Colonic mucosa (tissue), 4 donors: Measurements from ENCODE around the gene SH2D5. TPM values are rescaled to one million over a fixed set of nuclear protein-coding genes. Genes with fewer than 3 reads are reported as not detected.
"Not testable (repeated sequence)": the region's sequence is repeated elsewhere in the genome, so short reads cannot be mapped to it uniquely, and the experiment has no call there.

Experiments
- DNase-seq: peaks from one replicate; pipeline ENCODE4 v3.0.0-alpha.2; 2020
- H3K27ac ChIP-seq: fragments of 200-600 bp; one replicate; pipeline ENCODE4 v1.8.0; 2021
- H3K27me3 ChIP-seq: fragments of 200-600 bp; one replicate; pipeline ENCODE4 v1.8.0; 2021
- H3K36me3 ChIP-seq: fragments of 200-600 bp; one replicate; pipeline ENCODE4 v1.8.0; 2021
- H3K4me1 ChIP-seq: fragments of 200-600 bp; one replicate; pipeline ENCODE4 v1.8.0; 2021; ENCODE audit warnings: mild to moderate bottlenecking
- H3K4me3 ChIP-seq: fragments of 200-600 bp; one replicate; pipeline ENCODE4 v1.8.0; 2021
- H3K9ac ChIP-seq, 2 donors: one replicate each; pipeline ENCODE4 v1.7.0; 2013; ENCODE audit warnings: control low read depth in 2 of 2, low read depth in 2 of 2, low read length in 2 of 2
- H3K9me3 ChIP-seq: fragments of 200-600 bp; one replicate; pipeline ENCODE4 v1.8.0; 2021
- intact Hi-C: fragments of 100-400 bp; cut with DNase I; formaldehyde crosslinking; loops from one replicate; pipeline ENCODE4 v1.14.1; 2022
- total RNA-seq, 2 donors: library from RNA; stranded (reverse); fragmentation: NEBNext Ultra II Directional in 1 of 2; extraction: Animal tissue kit (Norgen Biotek cat#: 25700) in 1 of 2; gene quantifications; one replicate each; pipeline ENCODE4 v1.2.1, GENCODE V29; 2021
- TF ChIP-seq, protein P1 (sequence below): fragments of 200-600 bp; IDR thresholded peaks from one replicate; pipeline ENCODE4 v1.8.0; 2022; ENCODE audit warnings: antibody characterized with exemption, mild to moderate bottlenecking
- donor health status: healthy.
- donor health status: DM: no; HTN: no; CAD: no.
- donor health status: DM: no; HTN: no; CAD: no.

The SH2D5 gene
- total RNA-seq, 2 donors from 2014 or later, result 0.12 TPM; not detected in 1

DNA sequence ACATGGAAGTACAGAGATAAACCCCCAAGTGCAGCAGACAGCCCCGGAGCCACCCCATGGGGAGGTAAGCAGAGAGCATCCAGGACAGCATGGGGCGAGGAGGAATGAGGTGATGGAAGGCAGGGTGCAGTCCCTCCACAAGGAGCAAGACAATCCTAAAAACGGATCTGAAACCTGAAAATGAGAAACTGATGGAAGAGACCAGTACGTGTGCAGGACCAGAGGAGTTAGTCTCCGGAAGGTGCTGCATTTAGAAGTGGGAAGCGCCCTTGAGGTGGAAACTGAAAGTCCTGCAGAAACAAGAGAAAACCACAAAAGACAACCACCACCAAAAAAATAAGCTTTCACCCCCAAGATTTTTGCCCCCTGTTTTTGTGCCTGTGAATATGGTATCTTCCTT is 53.9 kb downstream of the SH2D5 start:
- intact Hi-C loops, result no loop called here
- Histone ChIP-seq H3K9me3 (no peaks in the 10 kb centered on the region), H3K36me3 (no peaks in the 10 kb centered on the region)

DNA sequence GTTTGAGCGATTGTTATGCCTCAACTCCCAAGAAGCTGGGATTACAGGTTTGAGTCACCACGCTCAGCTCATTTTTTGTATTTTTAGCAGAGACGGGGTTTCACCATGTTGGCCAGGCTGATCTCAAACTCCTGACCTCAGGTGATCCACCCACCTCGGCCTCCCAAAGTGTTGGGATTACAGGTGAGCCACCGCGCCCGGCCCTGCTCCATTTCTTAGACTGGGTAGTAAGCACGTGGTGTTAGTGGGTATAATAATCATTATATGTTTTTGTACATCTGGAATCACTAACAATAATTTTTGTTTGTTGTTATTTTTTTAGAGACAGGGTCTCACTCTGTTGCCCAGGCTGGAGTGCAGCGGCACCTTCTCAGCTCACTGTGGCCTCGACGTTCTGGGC is 58.9 kb downstream of the SH2D5 start:
- H3K9ac ChIP-seq, H3K36me3 ChIP-seq, H3K27me3 ChIP-seq, H3K9me3 ChIP-seq, H3K4me1 ChIP-seq, intact Hi-C loops, H3K4me3 ChIP-seq, DNase-seq, H3K27ac ChIP-seq: not testable (repeated sequence)

More for the DNA sequence above, 53.9 kb downstream of the SH2D5 start:
- Histone ChIP-seq H3K9ac (no peak overlapping the region), H3K27me3 (no peaks in the 10 kb centered on the region), H3K4me3 (no peak overlapping the region), H3K4me1 (no peaks in the 10 kb centered on the region), H3K27ac (no peak overlapping the region)
- TF ChIP-seq, protein P1, sequence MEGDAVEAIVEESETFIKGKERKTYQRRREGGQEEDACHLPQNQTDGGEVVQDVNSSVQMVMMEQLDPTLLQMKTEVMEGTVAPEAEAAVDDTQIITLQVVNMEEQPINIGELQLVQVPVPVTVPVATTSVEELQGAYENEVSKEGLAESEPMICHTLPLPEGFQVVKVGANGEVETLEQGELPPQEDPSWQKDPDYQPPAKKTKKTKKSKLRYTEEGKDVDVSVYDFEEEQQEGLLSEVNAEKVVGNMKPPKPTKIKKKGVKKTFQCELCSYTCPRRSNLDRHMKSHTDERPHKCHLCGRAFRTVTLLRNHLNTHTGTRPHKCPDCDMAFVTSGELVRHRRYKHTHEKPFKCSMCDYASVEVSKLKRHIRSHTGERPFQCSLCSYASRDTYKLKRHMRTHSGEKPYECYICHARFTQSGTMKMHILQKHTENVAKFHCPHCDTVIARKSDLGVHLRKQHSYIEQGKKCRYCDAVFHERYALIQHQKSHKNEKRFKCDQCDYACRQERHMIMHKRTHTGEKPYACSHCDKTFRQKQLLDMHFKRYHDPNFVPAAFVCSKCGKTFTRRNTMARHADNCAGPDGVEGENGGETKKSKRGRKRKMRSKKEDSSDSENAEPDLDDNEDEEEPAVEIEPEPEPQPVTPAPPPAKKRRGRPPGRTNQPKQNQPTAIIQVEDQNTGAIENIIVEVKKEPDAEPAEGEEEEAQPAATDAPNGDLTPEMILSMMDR, result no peak
- DNase-seq, result no peak

DNA sequence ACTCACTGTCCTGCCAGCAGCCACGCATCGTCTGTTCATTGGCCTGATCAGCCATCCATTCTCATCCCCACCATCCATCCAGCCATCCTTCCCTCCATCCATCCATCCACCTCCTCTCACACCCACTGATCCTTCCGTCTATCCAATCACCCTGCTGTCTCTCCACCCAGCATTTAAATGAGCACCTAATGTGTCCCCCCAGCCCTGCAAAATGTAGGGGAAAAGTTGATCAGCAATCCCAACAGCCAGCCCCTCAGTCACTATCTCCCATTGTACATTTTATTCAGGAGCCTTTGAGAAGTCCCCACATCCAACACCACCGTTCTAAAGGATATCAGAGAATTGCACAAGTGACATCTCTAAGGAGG is 60.3 kb downstream of the SH2D5 start:
- TF ChIP-seq, protein P1, result no peak
- Histone ChIP-seq H3K9ac (no peak overlapping the region), H3K27me3 (no peaks in the 10 kb centered on the region), H3K4me1 (no peaks in the 10 kb centered on the region), H3K36me3 (no peaks in the 10 kb centered on the region), H3K4me3 (no peak overlapping the region), H3K9me3 (no peaks in the 10 kb centered on the region), H3K27ac (no peak overlapping the region)
- intact Hi-C loops, result no loop called here
- no peak for DNase-seq

DNA sequence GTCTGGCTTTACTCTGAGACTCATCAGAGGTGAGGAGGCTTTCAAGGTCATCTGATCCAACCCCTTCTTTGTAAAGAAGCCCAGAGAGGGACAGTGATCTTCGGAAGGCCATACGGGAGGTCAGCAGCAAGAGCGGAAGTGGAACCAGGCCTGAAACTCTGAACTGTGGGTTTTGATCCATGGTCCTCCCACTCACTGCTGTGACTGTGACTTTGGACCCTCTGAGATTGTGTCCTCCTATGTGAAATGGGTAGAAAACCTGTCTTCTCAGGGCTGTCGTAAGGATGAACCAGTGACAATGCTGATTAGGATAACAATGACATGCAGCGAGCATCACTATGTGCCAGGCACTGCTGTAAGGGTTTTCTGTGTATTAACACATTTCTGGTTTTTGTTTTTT is 61.6 kb downstream of the SH2D5 start:
- intact Hi-C loops, result no loop called here
- H3K4me3 ChIP-seq, result no peak overlapping the region

More for the DNA sequence above, 61.6 kb downstream of the SH2D5 start:
- H3K27ac ChIP-seq, result no peak overlapping the region
- no peaks in the 10 kb centered on the region for H3K36me3 ChIP-seq
- H3K9ac ChIP-seq, result no peak overlapping the region
- no peaks in the 10 kb centered on the region for H3K4me1 ChIP-seq
- H3K9me3 ChIP-seq, result no peaks in the 10 kb centered on the region
- DNase-seq, result no peak
- TF ChIP-seq, protein P1, result no peak
- H3K27me3 ChIP-seq, result no peaks in the 10 kb centered on the region

Other genes with a start within 250 kb of the SH2D5 start
- 100 to 1,000 TPM; 133 to 182 TPM for gene CAMK2N1, start 246.5 kb downstream of the SH2D5 start, total RNA-seq
- gene MUL1, start 224.6 kb downstream of the SH2D5 start, total RNA-seq, result 10 to 100 TPM; 29.8 to 34.1 TPM
- under 1 TPM; 0.16 to 0.27 TPM for gene FAM43B, start 180.1 kb downstream of the SH2D5 start, total RNA-seq
- 100 to 1,000 TPM in 1 of 2 donors, 10 to 100 TPM in 1; 29.1 to 110 TPM for gene CDA, start 143.6 kb downstream of the SH2D5 start, total RNA-seq
- gene PINK1, start 99.2 kb downstream of the SH2D5 start, total RNA-seq, result 100 to 1,000 TPM in 1 of 2 donors, 10 to 100 TPM in 1; 49.7 to 119 TPM
- 100 to 1,000 TPM; 233 to 364 TPM for gene DDOST, start 71.3 kb downstream of the SH2D5 start, total RNA-seq
- gene KIF17, start 14.7 kb downstream of the SH2D5 start, total RNA-seq, result 1 to 10 TPM in 1 of 2 donors, under 1 TPM in 1; 0.27 to 1.4 TPM
- gene HP1BP3, start 54.6 kb upstream of the SH2D5 start, total RNA-seq, result 100 to 1,000 TPM; 165 to 210 TPM